Suppressor macrophage treated with lipopolysaccharide for 4 hours (primary cell): ENCODE data around the gene CFHR2.

Experiments
- DNase-seq: peaks from one replicate; pipeline ENCODE4 v3.0.0-alpha.2; 2020

The CFHR2 gene

DNA sequence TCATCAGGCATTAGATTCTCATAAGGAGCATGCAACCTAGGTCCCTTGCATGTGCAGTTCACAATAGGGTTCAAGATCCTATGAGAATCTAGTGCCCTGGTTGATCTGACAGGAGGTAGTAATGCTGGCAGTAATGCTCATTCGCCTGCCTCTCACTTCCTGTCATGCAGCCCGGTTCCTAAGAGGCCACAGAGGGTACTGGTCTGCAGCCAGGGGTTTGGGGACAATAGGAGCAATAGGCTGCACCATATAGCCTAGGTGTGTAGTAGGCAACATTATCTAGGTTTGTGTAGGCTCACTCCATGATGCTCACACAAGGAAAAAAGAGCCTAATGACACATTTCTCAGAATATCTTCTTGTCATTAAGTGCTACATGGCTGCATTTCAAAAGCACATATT lies 59.6 kb downstream of the CFHR2 start:
- no peak for DNase-seq

DNA sequence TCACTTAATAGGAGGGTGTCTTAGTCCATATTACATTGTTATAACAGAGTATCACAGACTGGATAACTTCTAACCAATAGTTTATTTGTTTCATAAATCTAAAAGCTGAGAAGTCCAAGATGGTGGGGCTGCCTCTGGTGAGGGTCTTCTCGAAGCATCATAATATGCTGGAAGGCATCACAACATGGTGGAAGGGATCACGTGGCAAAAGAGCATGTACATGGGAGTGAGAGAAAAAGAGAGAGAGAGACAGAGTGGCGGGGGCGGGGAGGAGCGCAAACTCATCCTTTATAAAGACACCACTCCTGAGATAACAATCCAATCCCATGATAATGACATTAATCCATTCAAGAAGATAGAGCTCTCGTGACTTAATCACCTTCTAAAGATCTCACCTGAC lies 65.3 kb downstream of the CFHR2 start:
- no peak for DNase-seq
